H1 (cell line): ENCODE results near the gene GALNTL6. TPM values are rescaled to one million over a fixed set of nuclear protein-coding genes. Genes with fewer than 3 reads are reported as not detected.

Source experiments
- CTCF ChIA-PET: fragments of 300-600 bp; sonication (Branson Sonifier 250); formaldehyde crosslinking; loops from one replicate; lab custom pipeline; 2021; ENCODE audit not compliant: partially characterized antibody; lab: Charles Lee
- POLR2A ChIA-PET: fragments of 300-600 bp; sonication (Branson Sonifier 250); formaldehyde crosslinking; loops from one replicate; lab custom pipeline; 2021; ENCODE audit warnings: inconsistent platforms; ENCODE audit not compliant: partially characterized antibody; lab: Charles Lee
- DNase-seq, 2 experiments: peaks; one replicate each; pipeline versions ENCODE4 v3.0.0 to v3.0.0-alpha.2; 2010 to 2022; ENCODE audit warnings: low spot score in 2 of 2, low read depth in 1 of 2, mixed read lengths in 1 of 2
- FAIRE-seq: peaks from 2 replicates; lab custom pipeline; 2011; peaks lifted over from hg19 to GRCh38; lab: Jason Lieb, UNC
- H2AFZ ChIP-seq: 2 replicates; pipeline ENCODE4 v1.8.1; 2012; ENCODE audit warnings: low read length, inconsistent platforms
- H2AK5ac ChIP-seq: 2 replicates; pipeline ENCODE4 v1.6.1; 2013; ENCODE audit warnings: low read depth, low read length
- H2BK120ac ChIP-seq: replicated peaks from 2 replicates; pipeline ENCODE3; 2013; ENCODE audit warnings: low read depth, low read length, inconsistent platforms
- H2BK12ac ChIP-seq: 2 replicates; pipeline ENCODE4 v1.6.1; 2013; ENCODE audit warnings: low read depth, low read length
- H2BK15ac ChIP-seq: 2 replicates; pipeline ENCODE4 v1.6.1; 2013; ENCODE audit warnings: low read length
- H2BK20ac ChIP-seq: 2 replicates; pipeline ENCODE4 v1.6.1; 2013; ENCODE audit warnings: low read length
- H2BK5ac ChIP-seq: 2 replicates; pipeline ENCODE4 v1.6.1; 2013; ENCODE audit warnings: low read depth, low read length
- H3K14ac ChIP-seq: 2 replicates; pipeline ENCODE4 v1.6.1; 2013; ENCODE audit warnings: inconsistent platforms; ENCODE audit not compliant: insufficient read length
- H3K18ac ChIP-seq: 2 replicates; pipeline ENCODE4 v1.6.1; 2013; ENCODE audit warnings: low read length; ENCODE audit errors: extremely low read depth
- H3K23ac ChIP-seq: 2 replicates; pipeline ENCODE4 v1.6.1; 2013; ENCODE audit warnings: inconsistent platforms; ENCODE audit not compliant: insufficient read length
- H3K23me2 ChIP-seq: 2 replicates; pipeline ENCODE4 v1.6.1; 2013; ENCODE audit warnings: low read depth, low read length
- H3K27ac ChIP-seq: 2 replicates; pipeline ENCODE4 v1.6.1; 2011; ENCODE audit warnings: low read depth, low read length, inconsistent platforms
- H3K27me3 ChIP-seq, 4 experiments: replicated peaks in 1 of 4; 1 replicate in 1 of 4; 2 replicates in 3 of 4; pipeline versions ENCODE4 v1.6.1 to v1.8.1; 2011 to 2013; ENCODE audit warnings: low read length in 3 of 4, mild to moderate bottlenecking in 3 of 4, inconsistent platforms in 2 of 4, mixed read lengths in 2 of 4, moderate library complexity in 1 of 4; ENCODE audit not compliant: control insufficient read depth in 3 of 4, insufficient read depth in 3 of 4; ENCODE audit errors: extremely low read depth in 1 of 4
- H3K36me3 ChIP-seq, 4 experiments: 2 replicates each; pipeline versions ENCODE4 v1.6.1 to v1.8.1; 2011 to 2013; ENCODE audit warnings: mild to moderate bottlenecking in 4 of 4, low read length in 3 of 4, moderate library complexity in 2 of 4, control low read depth in 1 of 4, inconsistent platforms in 1 of 4; ENCODE audit not compliant: insufficient read depth in 4 of 4, control insufficient read depth in 2 of 4
- H3K4ac ChIP-seq: replicated peaks from 2 replicates; pipeline ENCODE3; 2013; ENCODE audit warnings: low read length, low read depth, mixed read lengths, inconsistent platforms; ENCODE audit not compliant: insufficient read length
- H3K4me1 ChIP-seq, 4 experiments: replicated peaks in 1 of 4; 1 replicate in 1 of 4; 2 replicates in 3 of 4; pipeline versions ENCODE4 v1.6.1 to v1.8.1; 2011 to 2013; ENCODE audit warnings: low read length in 3 of 4, inconsistent platforms in 2 of 4, mixed read lengths in 1 of 4; ENCODE audit not compliant: insufficient read depth in 4 of 4, control insufficient read depth in 3 of 4
- H3K4me2 ChIP-seq, 2 experiments: 2 replicates each; pipeline versions ENCODE4 v1.6.1 to v1.8.1; 2011 to 2013; ENCODE audit warnings: low read depth in 2 of 2, low read length in 2 of 2, control low read depth in 1 of 2, inconsistent platforms in 1 of 2, mild to moderate bottlenecking in 1 of 2; ENCODE audit not compliant: insufficient read depth in 1 of 2
- H3K4me3 ChIP-seq, 4 experiments: fragments of 200-600, 300-600 bp in 1 of 4; sonication (generic), shearing (Covaris generic), sonication (Bioruptor Twin) in 1 of 4; 2 replicates each; pipeline versions ENCODE4 v1.5.1 to v1.8.1; 2011 to 2016; ENCODE audit warnings: low read length in 4 of 4, low read depth in 3 of 4, control low read depth in 2 of 4, inconsistent platforms in 2 of 4, mild to moderate bottlenecking in 2 of 4, mixed read lengths in 1 of 4, moderate library complexity in 1 of 4; ENCODE audit not compliant: insufficient read depth in 2 of 4; ENCODE audit errors: extremely low read depth in 1 of 4
- H3K56ac ChIP-seq: replicated peaks from 2 replicates; pipeline ENCODE3; 2013; ENCODE audit warnings: low read depth, mild to moderate bottlenecking, mixed read lengths, low read length, inconsistent platforms; ENCODE audit not compliant: insufficient read length
- H3K79me1 ChIP-seq: 2 replicates; pipeline ENCODE4 v1.6.1; 2013; ENCODE audit warnings: low read depth, low read length, control low read depth
- H3K79me2 ChIP-seq, 2 experiments: 2 replicates each; pipeline versions ENCODE4 v1.6.1 to v1.8.1; 2012 to 2013; ENCODE audit warnings: low read length in 2 of 2, mild to moderate bottlenecking in 2 of 2, inconsistent platforms in 1 of 2; ENCODE audit not compliant: insufficient read depth in 2 of 2, control insufficient read depth in 1 of 2
- H3K9ac ChIP-seq, 4 experiments: replicated peaks in 1 of 4; 1 replicate in 1 of 4; 2 replicates in 3 of 4; pipeline versions ENCODE4 v1.6.1 to v1.8.1; 2011 to 2013; ENCODE audit warnings: low read depth in 3 of 4, low read length in 3 of 4, control low read depth in 2 of 4, mild to moderate bottlenecking in 2 of 4, moderate library complexity in 2 of 4, inconsistent platforms in 1 of 4; ENCODE audit errors: extremely low read depth in 1 of 4
- H3K9me3 ChIP-seq, 2 experiments: 2 replicates each; pipeline versions ENCODE4 v1.6.1 to v1.8.1; 2012 to 2013; ENCODE audit warnings: mild to moderate bottlenecking in 2 of 2, moderate library complexity in 2 of 2, control low read depth in 1 of 2, inconsistent platforms in 1 of 2, low read depth in 1 of 2, low read length in 1 of 2, mixed read lengths in 1 of 2; ENCODE audit not compliant: insufficient read depth in 2 of 2
- H4K20me1 ChIP-seq, 2 experiments: replicated peaks in 1 of 2; 2 replicates each; pipeline versions ENCODE3 to v1.8.1; 2011 to 2013; ENCODE audit warnings: inconsistent platforms in 2 of 2, low read length in 2 of 2, mild to moderate bottlenecking in 1 of 2; ENCODE audit not compliant: insufficient read depth in 2 of 2, control insufficient read depth in 1 of 2
- H4K5ac ChIP-seq: 2 replicates; pipeline ENCODE4 v1.6.1; 2013; ENCODE audit warnings: low read length, low read depth, mixed read lengths, inconsistent platforms; ENCODE audit not compliant: insufficient read length
- H4K8ac ChIP-seq: 2 replicates; pipeline ENCODE4 v1.8.0; 2013; ENCODE audit warnings: mild to moderate bottlenecking, moderate library complexity, low read length, inconsistent platforms; ENCODE audit not compliant: insufficient read depth; ENCODE audit errors: extremely low read depth
- H4K91ac ChIP-seq: replicated peaks from 2 replicates; pipeline ENCODE3; 2013; ENCODE audit warnings: low read length, mixed read lengths, inconsistent platforms; ENCODE audit not compliant: insufficient read length
- CEBPB ChIP-seq: IDR thresholded peaks from 2 replicates; pipeline ENCODE4 v1.6.1; 2012; ENCODE audit warnings: low read depth, low read length
- CTBP2 ChIP-seq: IDR thresholded peaks from 2 replicates; pipeline ENCODE4 v1.7.0; 2011; ENCODE audit warnings: borderline replicate concordance, mild to moderate bottlenecking, moderate library complexity, mixed read lengths, low read length; ENCODE audit not compliant: insufficient read depth, insufficient read length
- GTF2F1 ChIP-seq: IDR thresholded peaks from 2 replicates; pipeline ENCODE4 v1.6.1; 2012; ENCODE audit warnings: low read depth, low read length, improper control_type of control experiment, borderline replicate concordance
- HDAC2 ChIP-seq, 2 experiments: fragments of 300-600 bp in 1 of 2; sonication (generic) in 1 of 2; IDR thresholded peaks; 2 replicates each; pipeline ENCODE4 v1.6.1; 2011 to 2012; ENCODE audit warnings: low read depth in 2 of 2, low read length in 2 of 2, mild to moderate bottlenecking in 2 of 2, moderate library complexity in 2 of 2, borderline replicate concordance in 1 of 2, inconsistent platforms in 1 of 2
- MAFK ChIP-seq: IDR thresholded peaks from 2 replicates; pipeline ENCODE4 v1.6.1; 2012; ENCODE audit warnings: low read depth, mild to moderate bottlenecking, improper control_type of control experiment, low read length
- NRF1 ChIP-seq: IDR thresholded peaks from 2 replicates; pipeline ENCODE4 v1.6.1; 2011; ENCODE audit warnings: mild to moderate bottlenecking, low read depth, low read length, improper control_type of control experiment
- SP4 ChIP-seq: IDR thresholded peaks from 2 replicates; pipeline ENCODE4 v1.6.1; 2012; ENCODE audit warnings: low read length, inconsistent platforms
- WGBS, 2 experiments: shearing (Covaris generic) in 1 of 2; methylation state at CpG; one replicate each; pipeline versions ENCODE4 v1.1.6 to v1.1.7; 2013 to 2015; ENCODE audit warnings: low lambda C conversion rate in 2 of 2, mixed read lengths in 2 of 2, inconsistent platforms in 1 of 2, low coverage in 1 of 2, missing lambda C conversion rate in 1 of 2; ENCODE audit not compliant: insufficient replicate concordance in 2 of 2, insufficient coverage in 1 of 2, insufficient read length in 1 of 2; ENCODE audit errors: extremely low coverage in 1 of 2, missing lambda C conversion rate in 1 of 2; 5-methylcytosine and 5-hydroxymethylcytosine counted together
- polyA plus RNA-seq, 7 experiments: library from polyadenylated mRNA; depleted of rRNA in 3 of 7; stranded (reverse) in 5 of 7; unstranded in 2 of 7; fragments of >200 nt in 5 of 7; fragments of 200-250 nt in 2 of 7; gene quantifications; 1 replicate in 5 of 7; 2 replicates in 1 of 7; 4 replicates in 1 of 7; pipeline versions ENCODE4 v1.2.1 to v1.2.3, GENCODE V29; 2011 to 2013; ENCODE audit warnings: missing spikeins in 2 of 7, mixed read lengths in 2 of 7
- total RNA-seq: library from RNA; stranded (reverse); fragmentation: NEBNext Ultra II Directional; extraction: Animal tissue kit (Norgen Biotek cat#: 25700); gene quantifications from 2 replicates; pipeline ENCODE4 v1.2.1, GENCODE V29; 2021

The GALNTL6 gene
- total and polyA plus RNA-seq, 2 of the 8 experiments (the other 6 are each of a cell fraction or from before 2014, with no cell fraction given) = 0.03 to 0.32 TPM

DNA sequence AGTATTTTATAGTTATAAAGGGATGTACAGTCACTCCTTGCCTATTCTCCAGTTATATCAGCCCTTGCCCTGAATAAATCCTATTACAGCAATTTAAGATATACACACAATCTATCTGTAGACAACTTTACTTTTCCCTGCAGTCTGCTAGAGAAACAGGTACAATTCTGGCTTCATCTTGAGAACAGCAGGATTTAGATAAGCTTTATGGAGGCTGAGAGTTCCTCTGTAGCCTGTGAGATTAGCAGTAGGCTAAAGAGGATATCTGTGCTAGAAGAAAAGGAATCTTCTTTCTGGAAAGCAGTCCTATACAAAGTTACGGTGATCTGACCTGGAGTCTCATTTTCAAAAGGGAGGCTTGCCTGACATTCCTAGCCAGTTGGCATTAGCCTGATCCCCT lies 290.3 kb downstream of the GALNTL6 start:
- Histone ChIP-seq H3K27ac (no peak overlapping the region), H3K18ac (no peak overlapping the region), H2BK5ac (no peak overlapping the region), H3K4me1 (no peaks in the 10 kb centered on the region), H2BK15ac (no peak overlapping the region), H2BK120ac (no peak overlapping the region), H4K91ac (no peak overlapping the region), H3K9ac (no peak overlapping the region), H2BK12ac (no peak overlapping the region), H3K79me1 (no peaks in the 10 kb centered on the region), H3K4ac (no peak overlapping the region), H3K27me3 (no peaks in the 10 kb centered on the region), H3K23ac (no peak overlapping the region), H2AK5ac (no peak overlapping the region), H3K56ac (no peak overlapping the region), H3K14ac (no peak overlapping the region), H2AFZ (no peak overlapping the region), H3K36me3 (no peaks in the 10 kb centered on the region), H4K8ac (no peak overlapping the region), H3K79me2 (no peaks in the 10 kb centered on the region), H3K4me2 (no peak overlapping the region), H4K20me1 (no peaks in the 10 kb centered on the region), H3K4me3 (no peak overlapping the region), H3K23me2 (no peaks in the 10 kb centered on the region), H2BK20ac (no peak overlapping the region), H3K9me3 (no peaks in the 10 kb centered on the region), H4K5ac (no peak overlapping the region)
- DNase-seq (no peak), FAIRE-seq (no peak)
- TF ChIP-seq CEBPB (no peak), SP4 (no peak), NRF1 (no peak), MAFK (no peak), HDAC2 (IDR thresholded peaks at IDR 0.05; ENCODE audit: borderline replicate concordance in 1 of 2, low read depth in 2 of 2, low read length in 2 of 2) (no peak), CTBP2 (no peak), GTF2F1 (no peak)
- CTCF ChIA-PET = no interaction called here
- WGBS, 2 experiments = 93% methylated on average over 1 of the region's 1 CpG; no CpG with 5 or more reads in 1 of the 2 experiments
- POLR2A ChIA-PET = no interaction called here
